ENCODE measurements around the gene RASGRP4.

- TF ChIP-seq, protein P1, sequence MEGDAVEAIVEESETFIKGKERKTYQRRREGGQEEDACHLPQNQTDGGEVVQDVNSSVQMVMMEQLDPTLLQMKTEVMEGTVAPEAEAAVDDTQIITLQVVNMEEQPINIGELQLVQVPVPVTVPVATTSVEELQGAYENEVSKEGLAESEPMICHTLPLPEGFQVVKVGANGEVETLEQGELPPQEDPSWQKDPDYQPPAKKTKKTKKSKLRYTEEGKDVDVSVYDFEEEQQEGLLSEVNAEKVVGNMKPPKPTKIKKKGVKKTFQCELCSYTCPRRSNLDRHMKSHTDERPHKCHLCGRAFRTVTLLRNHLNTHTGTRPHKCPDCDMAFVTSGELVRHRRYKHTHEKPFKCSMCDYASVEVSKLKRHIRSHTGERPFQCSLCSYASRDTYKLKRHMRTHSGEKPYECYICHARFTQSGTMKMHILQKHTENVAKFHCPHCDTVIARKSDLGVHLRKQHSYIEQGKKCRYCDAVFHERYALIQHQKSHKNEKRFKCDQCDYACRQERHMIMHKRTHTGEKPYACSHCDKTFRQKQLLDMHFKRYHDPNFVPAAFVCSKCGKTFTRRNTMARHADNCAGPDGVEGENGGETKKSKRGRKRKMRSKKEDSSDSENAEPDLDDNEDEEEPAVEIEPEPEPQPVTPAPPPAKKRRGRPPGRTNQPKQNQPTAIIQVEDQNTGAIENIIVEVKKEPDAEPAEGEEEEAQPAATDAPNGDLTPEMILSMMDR (conservative IDR thresholded peaks at IDR 0.05; ENCODE audit: low read depth, low read length): no peak
- no peak for TF ChIP-seq EZH2 (IDR thresholded peaks at IDR 0.05; ENCODE audit: borderline replicate concordance, low read depth, low read length, poor library complexity, severe bottlenecking)
Measured at GRCh38 chr19:38387550-38388348, 38.3 kb downstream of the RASGRP4 start, which contains the start of gene GGN.

Measured in A673 (cell line).